ENCODE data around the gene CNTN4.

DNA sequence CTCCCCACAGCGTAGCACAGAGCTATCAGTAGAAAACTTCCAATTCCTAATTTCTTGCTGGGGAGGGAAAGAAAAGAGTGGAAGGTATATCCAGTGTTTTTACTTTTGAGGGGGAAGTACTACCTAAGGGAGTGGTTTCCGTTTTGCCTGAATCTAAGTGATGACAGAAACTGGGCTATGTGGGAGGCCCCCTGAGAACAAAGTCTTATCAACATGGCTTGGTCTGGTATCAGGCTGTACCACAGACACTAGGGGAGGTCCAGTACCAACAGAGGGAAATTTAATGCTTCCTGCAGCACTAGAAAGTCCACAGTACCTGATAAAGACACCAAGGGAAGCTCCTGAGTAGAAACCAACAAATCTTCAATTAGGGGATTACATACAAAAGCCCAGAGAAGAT lies 812.3 kb downstream of the CNTN4 start:
- TF ChIP-seq, protein P1, sequence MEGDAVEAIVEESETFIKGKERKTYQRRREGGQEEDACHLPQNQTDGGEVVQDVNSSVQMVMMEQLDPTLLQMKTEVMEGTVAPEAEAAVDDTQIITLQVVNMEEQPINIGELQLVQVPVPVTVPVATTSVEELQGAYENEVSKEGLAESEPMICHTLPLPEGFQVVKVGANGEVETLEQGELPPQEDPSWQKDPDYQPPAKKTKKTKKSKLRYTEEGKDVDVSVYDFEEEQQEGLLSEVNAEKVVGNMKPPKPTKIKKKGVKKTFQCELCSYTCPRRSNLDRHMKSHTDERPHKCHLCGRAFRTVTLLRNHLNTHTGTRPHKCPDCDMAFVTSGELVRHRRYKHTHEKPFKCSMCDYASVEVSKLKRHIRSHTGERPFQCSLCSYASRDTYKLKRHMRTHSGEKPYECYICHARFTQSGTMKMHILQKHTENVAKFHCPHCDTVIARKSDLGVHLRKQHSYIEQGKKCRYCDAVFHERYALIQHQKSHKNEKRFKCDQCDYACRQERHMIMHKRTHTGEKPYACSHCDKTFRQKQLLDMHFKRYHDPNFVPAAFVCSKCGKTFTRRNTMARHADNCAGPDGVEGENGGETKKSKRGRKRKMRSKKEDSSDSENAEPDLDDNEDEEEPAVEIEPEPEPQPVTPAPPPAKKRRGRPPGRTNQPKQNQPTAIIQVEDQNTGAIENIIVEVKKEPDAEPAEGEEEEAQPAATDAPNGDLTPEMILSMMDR (IDR thresholded peaks at IDR 0.05; ENCODE audit: low read depth, low read length, missing input control) = no peak
- TF ChIP-seq TAF1 (conservative IDR thresholded peaks at IDR 0.05) (no peak), RAD21 (IDR thresholded peaks at IDR 0.05) (no peak), SP1 (IDR thresholded peaks at IDR 0.05) (no peak), YY1 (IDR thresholded peaks at IDR 0.05) (no peak), HNF4A (conservative IDR thresholded peaks at IDR 0.05) (no peak), JUND (IDR thresholded peaks at IDR 0.05) (no peak), GABPA (IDR thresholded peaks at IDR 0.05 in 1 of 2, conservative IDR thresholded peaks at IDR 0.05 in 1 of 2) (no peak)
- TF ChIP-seq, protein P2, sequence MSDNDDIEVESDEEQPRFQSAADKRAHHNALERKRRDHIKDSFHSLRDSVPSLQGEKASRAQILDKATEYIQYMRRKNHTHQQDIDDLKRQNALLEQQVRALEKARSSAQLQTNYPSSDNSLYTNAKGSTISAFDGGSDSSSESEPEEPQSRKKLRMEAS (IDR thresholded peaks at IDR 0.05) = no peak
- TF ChIP-seq, protein P3, sequence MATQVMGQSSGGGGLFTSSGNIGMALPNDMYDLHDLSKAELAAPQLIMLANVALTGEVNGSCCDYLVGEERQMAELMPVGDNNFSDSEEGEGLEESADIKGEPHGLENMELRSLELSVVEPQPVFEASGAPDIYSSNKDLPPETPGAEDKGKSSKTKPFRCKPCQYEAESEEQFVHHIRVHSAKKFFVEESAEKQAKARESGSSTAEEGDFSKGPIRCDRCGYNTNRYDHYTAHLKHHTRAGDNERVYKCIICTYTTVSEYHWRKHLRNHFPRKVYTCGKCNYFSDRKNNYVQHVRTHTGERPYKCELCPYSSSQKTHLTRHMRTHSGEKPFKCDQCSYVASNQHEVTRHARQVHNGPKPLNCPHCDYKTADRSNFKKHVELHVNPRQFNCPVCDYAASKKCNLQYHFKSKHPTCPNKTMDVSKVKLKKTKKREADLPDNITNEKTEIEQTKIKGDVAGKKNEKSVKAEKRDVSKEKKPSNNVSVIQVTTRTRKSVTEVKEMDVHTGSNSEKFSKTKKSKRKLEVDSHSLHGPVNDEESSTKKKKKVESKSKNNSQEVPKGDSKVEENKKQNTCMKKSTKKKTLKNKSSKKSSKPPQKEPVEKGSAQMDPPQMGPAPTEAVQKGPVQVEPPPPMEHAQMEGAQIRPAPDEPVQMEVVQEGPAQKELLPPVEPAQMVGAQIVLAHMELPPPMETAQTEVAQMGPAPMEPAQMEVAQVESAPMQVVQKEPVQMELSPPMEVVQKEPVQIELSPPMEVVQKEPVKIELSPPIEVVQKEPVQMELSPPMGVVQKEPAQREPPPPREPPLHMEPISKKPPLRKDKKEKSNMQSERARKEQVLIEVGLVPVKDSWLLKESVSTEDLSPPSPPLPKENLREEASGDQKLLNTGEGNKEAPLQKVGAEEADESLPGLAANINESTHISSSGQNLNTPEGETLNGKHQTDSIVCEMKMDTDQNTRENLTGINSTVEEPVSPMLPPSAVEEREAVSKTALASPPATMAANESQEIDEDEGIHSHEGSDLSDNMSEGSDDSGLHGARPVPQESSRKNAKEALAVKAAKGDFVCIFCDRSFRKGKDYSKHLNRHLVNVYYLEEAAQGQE (IDR thresholded peaks at IDR 0.05) = no peak
- TF ChIP-seq, protein P4, sequence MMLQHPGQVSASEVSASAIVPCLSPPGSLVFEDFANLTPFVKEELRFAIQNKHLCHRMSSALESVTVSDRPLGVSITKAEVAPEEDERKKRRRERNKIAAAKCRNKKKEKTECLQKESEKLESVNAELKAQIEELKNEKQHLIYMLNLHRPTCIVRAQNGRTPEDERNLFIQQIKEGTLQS (IDR thresholded peaks at IDR 0.05) = no peak

All from liver (tissue), 3 donors.